ENCODE results near the gene EPHB2.

DNA sequence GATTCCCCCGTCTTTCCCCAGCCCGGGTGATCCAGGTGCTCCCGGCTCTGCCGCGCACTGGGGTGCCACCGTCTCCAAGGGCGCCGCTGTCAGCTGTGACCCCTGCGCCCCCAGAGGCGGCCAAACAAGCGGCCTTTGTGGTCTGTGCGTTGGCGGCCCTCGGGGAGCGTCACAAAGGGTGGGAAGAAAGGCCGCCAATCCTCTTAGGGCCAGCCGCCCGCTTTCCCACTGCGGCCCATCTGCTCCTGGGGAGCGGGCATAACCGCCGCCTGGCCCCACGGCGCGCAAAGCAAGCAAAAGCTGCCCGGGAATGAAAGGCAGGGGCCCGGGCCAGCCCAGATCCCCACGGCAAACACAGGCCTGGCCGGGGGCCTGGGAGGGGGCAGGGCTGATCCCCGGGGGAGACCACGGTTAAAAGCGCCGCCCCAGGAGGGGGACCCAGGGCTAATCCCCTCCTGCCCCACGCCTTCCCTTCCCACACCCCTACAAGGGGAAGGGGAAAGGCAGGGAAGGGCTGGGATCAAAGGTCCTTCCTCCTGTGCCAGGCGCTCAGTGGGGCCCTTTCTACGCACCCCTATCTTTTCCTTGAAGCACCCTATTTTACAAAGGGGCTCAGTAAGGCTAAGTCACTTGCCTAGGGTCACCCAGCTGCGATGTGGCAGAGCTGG lies 33.6 kb upstream of the EPHB2 start:
- TF ChIP-seq, protein P1, sequence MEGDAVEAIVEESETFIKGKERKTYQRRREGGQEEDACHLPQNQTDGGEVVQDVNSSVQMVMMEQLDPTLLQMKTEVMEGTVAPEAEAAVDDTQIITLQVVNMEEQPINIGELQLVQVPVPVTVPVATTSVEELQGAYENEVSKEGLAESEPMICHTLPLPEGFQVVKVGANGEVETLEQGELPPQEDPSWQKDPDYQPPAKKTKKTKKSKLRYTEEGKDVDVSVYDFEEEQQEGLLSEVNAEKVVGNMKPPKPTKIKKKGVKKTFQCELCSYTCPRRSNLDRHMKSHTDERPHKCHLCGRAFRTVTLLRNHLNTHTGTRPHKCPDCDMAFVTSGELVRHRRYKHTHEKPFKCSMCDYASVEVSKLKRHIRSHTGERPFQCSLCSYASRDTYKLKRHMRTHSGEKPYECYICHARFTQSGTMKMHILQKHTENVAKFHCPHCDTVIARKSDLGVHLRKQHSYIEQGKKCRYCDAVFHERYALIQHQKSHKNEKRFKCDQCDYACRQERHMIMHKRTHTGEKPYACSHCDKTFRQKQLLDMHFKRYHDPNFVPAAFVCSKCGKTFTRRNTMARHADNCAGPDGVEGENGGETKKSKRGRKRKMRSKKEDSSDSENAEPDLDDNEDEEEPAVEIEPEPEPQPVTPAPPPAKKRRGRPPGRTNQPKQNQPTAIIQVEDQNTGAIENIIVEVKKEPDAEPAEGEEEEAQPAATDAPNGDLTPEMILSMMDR (conservative IDR thresholded peaks at IDR 0.05; ENCODE audit: low read length) = no peak
- no peak for TF ChIP-seq EZH2phosphoT487 (IDR thresholded peaks at IDR 0.05; ENCODE audit: borderline replicate concordance, low read depth, low read length)
